Measurements from ENCODE around the gene CAVIN2. TPM values are rescaled to one million over a fixed set of nuclear protein-coding genes. Genes with fewer than 3 reads are reported as not detected.

The CAVIN2 gene
- total and polyA plus RNA-seq, 9 donors = 34.0 to 67.6 (median 42.6) TPM

DNA sequence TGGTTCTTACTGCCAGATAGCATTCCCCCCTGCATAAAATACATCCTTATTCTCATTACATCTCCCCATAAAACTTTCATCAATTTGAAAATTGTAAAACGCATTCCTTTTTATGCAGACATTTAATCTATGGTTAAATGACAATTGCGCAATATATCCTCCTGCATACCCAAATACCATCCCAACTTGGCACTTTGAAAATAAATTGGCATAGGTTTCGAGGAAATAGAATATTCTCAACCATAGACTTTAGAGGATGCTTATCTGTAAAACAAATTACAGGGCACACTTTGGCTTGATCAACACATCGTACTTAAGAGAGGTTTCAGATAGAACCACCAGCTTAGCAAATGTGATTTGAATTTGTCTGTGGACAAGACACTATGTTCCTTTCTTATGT lies 31.0 kb upstream of the CAVIN2 start:
- Histone ChIP-seq H3K4me1 (ENCODE audit: insufficient read depth) (no peaks in the 10 kb centered on the region), H3K36me3 (no peaks in the 10 kb centered on the region), H3K9me3 (no peaks in the 10 kb centered on the region), H3K27ac (no peak overlapping the region), H3K27me3 (no peaks in the 10 kb centered on the region), H3K4me3 (no peak overlapping the region)
- no peak for TF ChIP-seq EP300 (IDR thresholded peaks at IDR 0.05)
- TF ChIP-seq POLR2A (IDR thresholded peaks at IDR 0.05) = no peak
- TF ChIP-seq, protein P1, sequence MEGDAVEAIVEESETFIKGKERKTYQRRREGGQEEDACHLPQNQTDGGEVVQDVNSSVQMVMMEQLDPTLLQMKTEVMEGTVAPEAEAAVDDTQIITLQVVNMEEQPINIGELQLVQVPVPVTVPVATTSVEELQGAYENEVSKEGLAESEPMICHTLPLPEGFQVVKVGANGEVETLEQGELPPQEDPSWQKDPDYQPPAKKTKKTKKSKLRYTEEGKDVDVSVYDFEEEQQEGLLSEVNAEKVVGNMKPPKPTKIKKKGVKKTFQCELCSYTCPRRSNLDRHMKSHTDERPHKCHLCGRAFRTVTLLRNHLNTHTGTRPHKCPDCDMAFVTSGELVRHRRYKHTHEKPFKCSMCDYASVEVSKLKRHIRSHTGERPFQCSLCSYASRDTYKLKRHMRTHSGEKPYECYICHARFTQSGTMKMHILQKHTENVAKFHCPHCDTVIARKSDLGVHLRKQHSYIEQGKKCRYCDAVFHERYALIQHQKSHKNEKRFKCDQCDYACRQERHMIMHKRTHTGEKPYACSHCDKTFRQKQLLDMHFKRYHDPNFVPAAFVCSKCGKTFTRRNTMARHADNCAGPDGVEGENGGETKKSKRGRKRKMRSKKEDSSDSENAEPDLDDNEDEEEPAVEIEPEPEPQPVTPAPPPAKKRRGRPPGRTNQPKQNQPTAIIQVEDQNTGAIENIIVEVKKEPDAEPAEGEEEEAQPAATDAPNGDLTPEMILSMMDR (IDR thresholded peaks at IDR 0.05) = no peak
- WGBS, 3 donors = 96 to 97% (median 96%) methylated on average over 4 of the region's 4 CpGs
- intact Hi-C loops (cut with DNase I) = no loop called here
- DNase-seq = no peak

GRCh38 chr2:191875859-191876258 lies 29.0 kb upstream of the CAVIN2 start:
- 80 to 85% (median 81%) methylated on average over 2 of the region's 2 CpGs for WGBS, 3 donors
- no peaks in the 10 kb centered on the region for H3K9me3 ChIP-seq
- no peaks in the 10 kb centered on the region for H3K36me3 ChIP-seq
- intact Hi-C loops (cut with DNase I) = no loop called here
- H3K27me3 ChIP-seq = no peaks in the 10 kb centered on the region
- H3K27ac ChIP-seq = no peak overlapping the region
- DNase-seq = no peak
- TF ChIP-seq EP300 (IDR thresholded peaks at IDR 0.05) (no peak), POLR2A (IDR thresholded peaks at IDR 0.05) (no peak)
- TF ChIP-seq, protein P1 (IDR thresholded peaks at IDR 0.05) = no peak
- no peak overlapping the region for H3K4me3 ChIP-seq
- no peaks in the 10 kb centered on the region for H3K4me1 ChIP-seq (ENCODE audit: insufficient read depth)

- no peak for DNase-seq
- peaks cover 8% of the 10 kb centered on the region for H3K4me1 ChIP-seq (ENCODE audit: insufficient read depth)
- TF ChIP-seq, protein P1 (IDR thresholded peaks at IDR 0.05) = no peak
- no peak for TF ChIP-seq EP300 (IDR thresholded peaks at IDR 0.05)
- TF ChIP-seq POLR2A (IDR thresholded peaks at IDR 0.05) = no peak
- intact Hi-C loops (cut with DNase I) = no loop called here
- no peak overlapping the region for H3K27ac ChIP-seq
- no peak overlapping the region for H3K4me3 ChIP-seq
- no peaks in the 10 kb centered on the region for H3K36me3 ChIP-seq
- H3K27me3 ChIP-seq = no peaks in the 10 kb centered on the region
- no peaks in the 10 kb centered on the region for H3K9me3 ChIP-seq
Observed at GRCh38 chr2:191870744-191871143, 23.9 kb upstream of the CAVIN2 start.

DNA sequence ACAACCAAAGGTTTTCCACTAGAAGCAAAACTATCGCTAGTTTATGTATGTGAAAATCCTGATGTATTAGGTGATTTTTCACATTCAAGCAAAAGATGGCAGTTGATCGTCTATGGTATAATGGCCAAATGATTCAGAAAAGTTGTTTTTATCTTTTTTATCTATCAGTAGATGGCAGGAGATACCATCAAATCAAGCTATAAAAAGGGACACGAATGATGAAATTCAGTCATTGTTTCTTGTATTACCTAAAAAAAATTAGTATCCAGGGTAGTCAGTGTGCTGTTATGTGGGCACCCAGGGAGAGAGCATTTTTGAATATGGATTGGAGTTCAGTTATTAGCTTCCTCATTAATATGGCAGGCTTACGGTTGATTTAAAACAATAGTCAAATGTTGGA lies 22.9 kb upstream of the CAVIN2 start:
- no peaks in the 10 kb centered on the region for H3K9me3 ChIP-seq
- no peak for DNase-seq
- intact Hi-C loops (cut with DNase I) = no loop called here
- no peaks in the 10 kb centered on the region for H3K27me3 ChIP-seq
- no peak overlapping the region for H3K4me3 ChIP-seq
- TF ChIP-seq POLR2A (IDR thresholded peaks at IDR 0.05) = no peak
- no peak for TF ChIP-seq EP300 (IDR thresholded peaks at IDR 0.05)
- TF ChIP-seq, protein P1 (IDR thresholded peaks at IDR 0.05) = no peak
- 79 to 90% (median 87%) methylated on average over 4 of the region's 4 CpGs for WGBS, 3 donors
- peaks cover 8% of the 10 kb centered on the region for H3K4me1 ChIP-seq (ENCODE audit: insufficient read depth)
- no peaks in the 10 kb centered on the region for H3K36me3 ChIP-seq
- H3K27ac ChIP-seq = no peak overlapping the region

DNA sequence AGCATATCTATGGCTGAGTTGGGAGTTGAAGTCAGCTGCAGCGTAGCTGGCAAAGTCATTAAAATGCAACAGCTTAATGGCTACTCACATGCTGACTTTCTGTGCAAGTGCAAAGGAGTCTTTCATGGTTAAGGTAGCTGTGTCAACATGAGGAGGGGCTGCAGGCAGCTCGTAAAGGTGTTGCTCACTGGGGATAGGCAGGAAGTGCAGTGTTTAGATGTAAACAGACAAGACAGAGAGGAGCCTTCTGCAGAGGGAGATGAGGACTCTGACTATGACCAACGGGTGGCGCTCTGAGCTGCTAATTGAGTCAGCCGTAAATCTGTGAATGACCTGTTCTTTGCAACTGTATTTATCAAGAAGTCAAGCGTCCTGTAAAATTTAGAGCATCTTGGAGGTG lies 22.3 kb upstream of the CAVIN2 start:
- Histone ChIP-seq H3K27me3 (no peaks in the 10 kb centered on the region), H3K36me3 (no peaks in the 10 kb centered on the region), H3K4me3 (no peak overlapping the region), H3K9me3 (no peaks in the 10 kb centered on the region), H3K27ac (no peak overlapping the region), H3K4me1 (ENCODE audit: insufficient read depth) (peaks cover 8% of the 10 kb centered on the region)
- WGBS, 3 donors = 57 to 80% (median 79%) methylated on average over 6 of the region's 6 CpGs
- DNase-seq = no peak
- intact Hi-C loops (cut with DNase I) = no loop called here
- no peak for TF ChIP-seq EP300 (IDR thresholded peaks at IDR 0.05)
- TF ChIP-seq, protein P1 (IDR thresholded peaks at IDR 0.05) = no peak
- no peak for TF ChIP-seq POLR2A (IDR thresholded peaks at IDR 0.05)
